NCI-H526 (cell line): ENCODE results near the gene PDZRN3.

Source experiments
- DNase-seq, 2 experiments: peaks; one replicate each; lab custom pipeline; 2025; lab: John Stamatoyannopoulos, UW

Gene PDZRN3

DNA sequence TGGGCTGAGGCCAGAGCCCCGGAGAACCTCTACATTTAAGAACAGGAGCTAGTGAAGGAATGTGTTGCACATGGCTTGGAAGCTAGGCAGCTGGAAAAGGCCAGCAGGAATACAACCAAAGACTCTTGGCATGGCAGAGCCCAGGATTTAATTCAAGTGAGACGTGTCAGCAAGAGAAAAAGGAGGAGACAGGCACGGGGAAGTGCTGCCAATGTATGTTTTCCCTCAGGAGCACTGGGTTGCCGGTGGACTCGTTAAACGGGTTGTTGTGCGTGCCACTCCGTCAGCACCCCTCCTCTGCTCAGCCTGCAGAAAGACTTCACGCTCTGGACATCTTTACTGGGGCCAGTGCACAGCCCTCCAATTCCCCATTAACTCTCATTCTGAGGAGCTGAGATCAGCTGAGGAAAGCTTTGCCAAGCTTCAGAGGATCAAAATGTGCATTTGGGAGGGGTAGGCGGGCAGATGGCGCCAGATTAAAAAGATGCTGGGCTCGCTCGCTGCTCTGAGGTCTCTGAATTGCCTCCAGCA lies 103.7 kb downstream of the PDZRN3 start:
- peak in 1 of 2 experiments; percentile 51 for DNase-seq

DNA sequence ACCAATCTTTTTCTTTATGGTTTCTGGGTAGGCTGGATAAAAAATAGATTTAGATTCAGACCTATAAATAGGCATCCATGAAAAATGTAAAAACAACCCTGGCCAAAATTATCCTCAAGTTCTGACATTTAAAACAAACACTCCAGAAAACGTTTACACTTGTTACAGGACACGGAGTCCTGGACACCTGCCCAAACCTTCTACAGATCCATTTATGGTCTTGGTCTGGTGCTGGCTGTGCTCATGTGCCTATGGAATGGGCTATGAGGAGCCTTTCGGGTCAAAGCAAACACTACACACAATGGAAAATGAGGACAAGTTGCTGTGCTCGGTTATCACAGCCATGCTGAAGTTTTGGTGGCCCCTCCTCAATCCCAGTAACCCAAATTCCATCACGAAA lies 108.1 kb downstream of the PDZRN3 start:
- peak in 1 of 2 experiments; percentile 33 for DNase-seq

DNA sequence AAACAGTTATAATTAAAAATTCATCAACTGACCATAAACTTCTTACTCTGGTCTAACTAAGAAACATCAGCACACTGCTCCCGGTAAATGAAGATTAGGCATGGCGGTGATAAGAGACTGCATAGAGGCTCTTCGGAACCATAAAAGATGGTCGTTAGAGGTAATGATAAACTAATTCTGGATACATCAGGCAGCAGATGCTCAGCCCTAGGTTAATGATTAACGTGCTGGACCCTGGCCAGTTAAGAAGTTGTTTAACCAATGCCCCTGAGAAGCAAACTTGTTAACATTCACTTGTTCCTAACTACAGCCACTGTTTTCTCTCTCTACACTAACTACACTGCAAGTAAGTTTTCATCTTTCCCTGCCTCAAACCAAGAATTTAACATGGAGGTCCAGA lies 111.5 kb downstream of the PDZRN3 start:
- peak; percentile 81 to 89 for DNase-seq

DNA sequence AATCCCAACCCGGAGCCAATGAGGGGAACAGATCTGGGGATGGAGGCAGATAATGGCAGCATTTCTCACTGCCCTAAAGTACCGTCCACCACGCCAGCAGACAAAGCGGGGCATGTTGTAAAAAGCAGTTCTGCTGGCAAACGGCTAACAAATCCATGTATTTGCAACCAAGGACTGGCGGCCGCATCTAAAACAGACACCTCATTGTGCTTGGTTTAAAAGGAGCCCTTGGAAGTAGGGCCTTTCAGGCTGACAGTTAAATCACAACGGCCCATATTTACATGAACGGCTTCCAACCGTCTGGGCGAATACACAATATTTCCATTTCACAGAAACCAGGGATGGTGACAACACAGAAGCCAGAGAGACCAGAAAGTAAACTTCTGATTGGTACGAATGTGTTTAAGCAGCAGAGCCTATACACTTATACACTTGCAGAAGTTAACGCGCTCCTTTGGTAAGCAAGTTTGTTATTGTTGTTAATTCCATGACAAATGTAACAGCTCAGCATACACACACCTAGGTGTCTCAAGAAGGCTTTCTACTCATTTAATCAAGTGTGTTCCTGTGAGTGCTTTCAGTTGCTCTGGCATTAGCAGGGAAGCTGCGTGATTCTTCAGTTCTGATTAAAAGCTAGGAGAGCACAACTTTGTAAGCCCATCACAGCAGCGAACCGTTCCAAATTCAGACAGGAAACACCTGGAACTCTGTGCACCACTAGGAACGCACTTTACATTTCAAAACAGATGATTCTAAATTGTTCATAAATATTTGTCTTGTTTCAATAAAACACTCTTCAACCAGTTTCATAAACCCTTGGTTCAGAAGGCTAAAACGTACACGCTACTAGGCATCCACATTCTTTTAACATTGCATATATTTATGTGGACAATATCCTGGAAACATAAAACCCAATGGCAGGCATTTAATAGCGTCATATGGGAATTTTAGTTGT lies 112.9 kb downstream of the PDZRN3 start:
- peak; percentile 92 to 96 for DNase-seq

DNA sequence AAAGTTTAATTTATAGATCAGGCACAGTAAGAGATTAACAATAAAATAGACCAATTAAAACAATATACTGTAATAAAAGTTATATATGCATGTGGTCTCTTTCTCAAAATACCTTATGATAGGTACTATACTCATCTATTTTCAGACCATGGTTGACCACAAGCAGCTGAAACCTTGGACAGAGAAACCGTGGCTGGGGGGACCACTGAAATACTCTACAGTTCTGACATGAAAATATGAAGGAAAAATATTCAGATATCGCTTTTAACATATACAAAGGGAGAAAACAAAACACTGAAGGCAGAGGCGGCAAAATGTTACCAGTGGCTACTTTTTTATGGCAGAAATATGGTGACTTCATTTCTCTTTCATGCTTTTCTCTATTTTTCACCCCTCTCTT lies 114.0 kb downstream of the PDZRN3 start:
- no peak for DNase-seq

DNA sequence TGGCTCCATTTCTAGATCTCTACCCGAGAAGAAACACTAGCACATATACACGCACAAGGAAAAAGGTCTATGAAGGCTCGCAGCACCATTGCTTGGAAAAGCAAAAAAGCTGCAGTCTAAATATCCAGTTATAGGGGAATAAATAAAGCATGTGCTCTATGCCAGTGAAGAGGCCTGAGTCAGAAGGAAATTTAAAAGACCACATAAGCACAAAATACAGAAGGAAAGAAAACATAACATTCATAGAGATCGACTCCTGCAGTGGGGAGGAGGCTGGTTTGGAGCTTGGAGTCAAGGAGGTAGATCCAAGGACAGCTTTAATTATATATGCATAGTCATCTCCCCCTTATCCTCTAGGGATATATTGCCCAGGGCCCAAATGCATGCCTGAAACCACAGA lies 114.4 kb downstream of the PDZRN3 start:
- DNase-seq, result peak in 1 of 2 experiments; percentile 49

DNA sequence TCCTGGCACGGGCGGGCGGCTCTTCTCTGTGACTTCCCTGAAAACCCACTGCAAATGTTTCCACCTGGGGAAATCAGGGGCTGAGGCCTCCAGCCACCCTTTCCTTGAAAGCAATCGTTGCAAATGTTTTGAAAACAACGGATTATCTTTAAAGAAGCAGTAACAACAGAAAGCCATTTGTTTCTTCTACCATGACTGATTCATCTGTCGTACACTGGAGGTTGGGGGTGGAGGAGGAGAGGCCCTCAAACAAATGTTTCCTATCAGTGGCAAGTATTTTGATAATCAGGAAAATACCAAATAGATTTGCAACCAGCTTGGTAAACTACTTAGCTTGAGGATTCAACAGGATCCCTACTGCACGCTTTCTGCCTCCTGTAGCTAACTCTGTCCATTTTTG lies 114.9 kb downstream of the PDZRN3 start:
- peak in 1 of 2 experiments; percentile 40 for DNase-seq

DNA sequence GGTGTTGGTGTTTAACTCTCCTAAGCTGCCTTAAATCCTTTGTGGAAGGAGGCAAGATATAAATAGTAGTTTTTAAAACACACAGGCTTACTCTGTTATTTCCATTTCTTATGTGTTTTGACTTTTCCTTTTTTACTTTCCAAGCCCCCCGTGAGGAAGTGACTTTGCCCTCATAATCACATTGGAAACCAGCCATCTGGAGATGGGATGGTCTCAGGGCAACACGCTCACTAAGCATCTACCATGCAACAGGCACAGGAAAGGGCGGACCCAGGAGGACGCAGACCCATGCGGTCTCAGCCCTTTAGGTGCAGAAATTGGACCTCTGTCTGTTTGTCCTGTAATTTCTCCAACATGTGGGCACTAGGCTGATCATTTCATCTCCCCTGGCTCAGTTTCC lies 115.7 kb downstream of the PDZRN3 start:
- peak in 1 of 2 experiments; percentile 46 for DNase-seq

DNA sequence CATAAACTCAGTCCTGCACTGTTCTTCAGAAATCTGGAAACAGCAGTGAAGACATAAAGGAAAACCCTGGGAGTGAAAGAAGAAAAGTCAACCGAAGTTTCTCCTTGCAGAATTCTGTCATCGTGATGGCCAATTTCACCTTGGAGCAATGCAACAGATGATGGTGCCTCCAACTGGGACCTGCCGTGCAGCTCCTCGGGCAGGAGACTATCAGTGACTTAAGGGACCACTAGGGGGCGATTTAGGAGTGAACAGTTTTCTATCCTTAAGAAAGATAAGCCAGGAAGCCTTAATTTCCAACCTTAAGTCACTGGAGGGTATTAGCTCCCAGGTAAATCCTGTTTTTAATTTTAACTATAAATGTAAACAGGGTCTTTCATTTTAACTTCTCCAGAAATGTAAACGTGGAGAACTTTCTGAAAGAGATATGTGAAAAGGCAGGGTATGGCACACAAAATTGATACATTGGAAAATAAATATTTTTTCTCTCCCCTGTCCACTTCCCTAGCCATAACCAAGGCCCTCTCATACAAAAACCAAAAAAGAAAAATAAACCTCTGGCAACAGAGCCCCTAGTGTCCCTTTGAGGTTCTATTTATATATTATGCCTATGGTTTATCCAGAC lies 116.3 kb downstream of the PDZRN3 start:
- DNase-seq, result peak; percentile 77 to 87

DNA sequence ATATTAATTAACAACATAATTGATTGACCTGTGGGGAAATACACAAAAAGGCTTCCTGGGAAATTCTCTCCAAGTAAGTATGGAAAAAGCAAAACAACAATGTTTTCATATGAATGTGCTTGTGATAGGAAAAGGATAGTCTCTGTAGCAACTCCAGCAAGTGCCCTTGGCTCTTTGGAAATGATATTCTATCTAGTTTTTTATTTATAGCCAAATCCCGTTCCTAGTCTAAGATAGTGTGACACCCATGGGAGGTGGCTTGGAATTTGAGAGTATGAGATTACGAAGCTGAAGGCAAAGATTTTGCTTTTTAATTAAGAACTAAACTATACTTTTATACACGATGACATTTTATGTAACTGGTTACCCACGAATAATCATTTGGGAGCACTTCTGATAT lies 119.9 kb downstream of the PDZRN3 start:
- no peak for DNase-seq

DNA sequence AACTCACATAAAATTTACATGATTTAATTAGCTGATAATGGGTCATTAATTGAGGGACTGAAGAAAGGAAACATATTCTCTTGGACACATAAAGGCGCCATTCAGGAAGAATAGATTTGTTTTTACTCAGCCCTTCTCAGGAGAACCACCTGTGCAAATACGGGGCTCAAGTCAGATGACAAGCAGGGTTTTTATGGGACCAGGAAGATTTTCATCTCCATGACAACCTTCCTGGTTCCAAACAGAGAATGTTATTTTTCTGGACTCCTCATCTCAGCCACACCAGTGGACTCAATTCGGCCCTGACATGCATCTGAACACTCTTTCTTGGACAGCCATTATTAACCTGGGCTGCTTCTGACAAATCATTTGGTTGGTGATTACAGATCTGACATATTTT lies 120.5 kb downstream of the PDZRN3 start:
- DNase-seq, result peak; percentile 80 to 85

DNA sequence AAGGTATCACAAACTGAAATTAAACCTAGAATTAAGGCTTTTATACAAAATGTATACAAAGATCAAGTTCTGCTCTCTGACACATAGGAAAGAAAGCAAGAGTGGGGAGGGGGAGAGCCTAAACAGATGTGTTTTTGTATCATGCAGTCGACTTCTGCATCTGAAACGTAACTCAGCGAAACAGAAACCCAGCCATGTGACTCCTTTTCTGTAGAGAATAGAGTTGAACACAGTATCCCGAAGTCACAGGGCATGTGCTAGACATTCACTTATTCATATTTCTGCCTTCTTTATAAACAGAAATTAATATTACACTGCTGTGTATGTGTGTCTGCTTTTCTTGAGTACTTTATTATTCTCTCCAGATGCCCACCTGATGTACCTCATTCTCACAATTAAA lies 121.0 kb downstream of the PDZRN3 start:
- peak in 1 of 2 experiments; percentile 40 for DNase-seq

DNA sequence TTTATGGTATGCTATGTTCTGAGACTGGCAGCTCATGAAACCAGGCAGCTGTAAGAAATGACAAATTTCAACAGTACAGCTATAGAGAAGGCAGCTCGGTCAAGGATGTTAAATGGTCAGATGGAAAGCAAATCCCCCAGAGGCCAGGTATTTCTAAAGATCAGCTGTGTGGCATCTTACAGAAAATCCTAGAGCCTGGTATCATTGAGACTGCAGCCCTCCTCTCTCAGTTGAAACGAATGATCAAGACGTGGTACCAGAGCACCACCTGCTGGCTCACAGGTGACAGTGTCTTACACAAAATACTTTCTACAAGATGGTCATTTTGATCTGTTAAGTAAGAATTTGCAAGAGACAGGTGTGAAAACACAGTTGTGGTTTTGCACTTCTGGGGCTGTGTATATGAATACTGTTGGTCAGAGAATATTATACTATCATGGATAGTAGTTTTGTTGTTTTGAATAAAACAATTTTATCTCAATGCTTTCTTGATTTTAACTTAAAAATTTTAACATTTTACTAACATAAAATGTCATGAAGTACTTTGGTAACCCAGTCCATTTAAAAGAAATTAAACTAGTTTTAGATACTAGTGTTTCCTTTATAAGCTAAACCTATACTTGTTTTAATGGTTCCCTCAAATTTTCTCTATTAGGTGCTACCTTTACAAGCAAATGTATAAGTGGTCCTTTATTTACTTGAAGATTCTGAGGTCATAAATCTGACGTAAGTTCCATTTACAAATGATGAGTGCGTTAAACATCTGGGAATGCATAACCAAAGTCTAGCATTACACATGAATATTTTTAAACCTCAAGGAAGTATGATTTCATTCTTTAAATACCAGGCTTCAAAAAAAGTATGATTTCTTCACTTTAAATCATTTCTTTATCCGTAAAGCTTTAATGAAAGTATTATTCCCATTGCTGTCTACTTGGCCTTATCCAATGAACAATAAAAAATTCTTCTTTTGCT lies 121.8 kb downstream of the PDZRN3 start:
- DNase-seq, result peak; percentile 64 to 77

DNA sequence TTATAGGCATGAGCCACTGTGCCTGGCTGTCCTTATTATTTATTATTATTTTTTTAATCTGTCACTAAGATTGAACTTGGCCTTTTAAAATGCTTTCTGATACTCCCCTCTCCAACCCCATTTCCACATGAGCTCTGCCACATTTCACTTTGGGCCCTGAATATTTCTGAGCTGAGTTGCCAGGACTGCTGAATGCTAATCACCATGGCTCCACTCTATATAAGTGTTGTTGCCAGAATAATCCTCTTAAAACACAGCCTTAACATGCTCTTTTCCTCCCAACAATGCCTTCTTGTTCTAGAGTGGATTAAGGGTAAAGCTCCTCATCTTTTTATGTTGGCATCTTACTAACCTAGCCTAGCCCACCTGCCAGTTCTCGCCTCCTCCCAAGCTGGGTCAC lies 124.4 kb downstream of the PDZRN3 start:
- DNase-seq, result no peak

DNA sequence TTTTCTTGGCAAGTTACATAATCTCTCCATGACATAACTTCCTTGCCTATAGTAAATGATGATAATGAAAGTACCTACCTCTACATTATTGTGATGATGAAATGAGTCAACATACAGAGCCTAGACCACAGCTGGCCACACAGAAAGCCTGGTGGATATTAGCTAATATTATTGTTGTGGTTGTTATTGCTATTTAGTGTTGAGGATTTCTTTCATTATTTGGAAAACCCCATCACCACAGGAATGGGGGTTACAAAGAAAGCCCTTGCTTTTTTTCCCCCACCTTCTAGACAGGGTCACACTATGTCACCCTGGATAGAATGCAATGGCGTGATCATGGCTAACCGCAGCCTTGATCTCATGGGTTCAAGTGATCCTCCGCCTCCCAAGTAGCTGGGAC lies 125.0 kb downstream of the PDZRN3 start:
- DNase-seq, result no peak

DNA sequence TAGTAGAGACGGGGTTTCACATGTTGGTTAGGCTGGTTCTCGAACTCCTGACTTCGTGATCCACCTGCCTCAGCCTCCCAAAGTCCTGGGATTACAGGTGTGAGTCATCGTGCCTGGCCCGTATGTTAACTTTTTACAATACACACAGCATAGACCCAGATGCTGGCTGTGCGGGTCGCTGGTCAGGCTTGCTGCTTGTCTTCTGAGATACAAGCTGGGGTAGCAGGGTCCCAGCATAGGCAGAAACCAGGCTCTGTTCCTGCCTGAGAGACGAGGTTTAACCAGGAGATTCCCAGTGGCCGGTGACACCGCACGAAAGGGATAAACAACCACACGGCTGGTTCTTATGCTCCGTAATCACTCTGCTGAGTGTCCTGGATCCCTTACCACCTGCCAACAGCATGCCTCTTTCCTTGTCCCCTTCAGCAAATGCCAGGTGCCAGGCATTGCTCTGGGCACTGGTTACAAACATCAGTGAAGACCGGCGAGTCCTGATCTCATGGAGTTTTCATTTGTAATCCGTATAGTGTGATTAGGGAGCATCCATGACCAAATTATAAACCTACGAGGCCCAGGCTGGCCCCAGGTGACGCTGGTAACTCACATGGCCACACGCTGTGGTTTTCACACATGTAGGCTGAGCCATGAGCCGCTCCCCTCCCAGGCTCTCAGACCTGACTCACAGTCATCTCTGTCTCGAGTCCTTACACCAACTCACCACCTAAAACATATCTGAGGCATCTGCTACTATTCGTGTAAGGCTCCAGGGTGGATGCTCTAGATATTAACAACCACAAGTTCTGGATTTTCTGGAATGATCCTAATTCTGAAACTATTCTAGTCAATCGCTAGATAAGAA lies 125.7 kb downstream of the PDZRN3 start:
- no peak for DNase-seq

DNA sequence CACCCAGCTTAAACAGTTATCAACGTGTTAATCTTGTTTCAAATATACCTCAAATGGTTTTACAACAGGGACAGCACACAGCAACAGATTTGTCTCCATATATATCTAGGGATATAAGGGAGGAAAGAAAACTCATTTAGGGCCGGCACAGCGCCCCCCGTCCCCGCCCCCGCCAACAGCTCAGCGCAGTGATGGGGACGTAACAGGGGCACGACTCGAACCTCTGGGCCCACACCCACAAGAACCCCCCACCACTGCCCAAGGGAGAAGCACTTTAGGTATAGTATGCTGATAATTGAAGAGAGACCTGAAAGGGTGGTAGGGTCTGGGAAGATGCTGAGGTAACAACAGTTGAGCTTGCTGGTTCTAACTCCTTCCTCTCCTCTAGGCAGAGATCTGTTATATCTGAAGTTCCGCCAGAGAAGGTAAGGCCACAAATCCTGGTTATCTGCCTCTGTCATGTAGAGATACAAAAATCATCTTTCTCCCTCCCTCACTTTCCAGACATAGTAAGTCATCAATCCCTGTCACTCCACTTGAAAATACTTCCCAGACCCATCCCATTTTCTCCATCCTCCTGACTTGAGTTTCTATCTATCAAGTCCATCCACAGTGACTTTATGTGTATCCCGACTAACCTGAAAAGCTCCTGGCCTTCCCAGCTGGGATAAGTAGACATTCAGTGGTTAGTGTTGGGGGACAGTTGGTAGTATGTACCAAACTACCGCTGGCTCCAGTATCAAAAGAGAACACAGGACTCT lies 126.9 kb downstream of the PDZRN3 start:
- DNase-seq, result no peak

DNA sequence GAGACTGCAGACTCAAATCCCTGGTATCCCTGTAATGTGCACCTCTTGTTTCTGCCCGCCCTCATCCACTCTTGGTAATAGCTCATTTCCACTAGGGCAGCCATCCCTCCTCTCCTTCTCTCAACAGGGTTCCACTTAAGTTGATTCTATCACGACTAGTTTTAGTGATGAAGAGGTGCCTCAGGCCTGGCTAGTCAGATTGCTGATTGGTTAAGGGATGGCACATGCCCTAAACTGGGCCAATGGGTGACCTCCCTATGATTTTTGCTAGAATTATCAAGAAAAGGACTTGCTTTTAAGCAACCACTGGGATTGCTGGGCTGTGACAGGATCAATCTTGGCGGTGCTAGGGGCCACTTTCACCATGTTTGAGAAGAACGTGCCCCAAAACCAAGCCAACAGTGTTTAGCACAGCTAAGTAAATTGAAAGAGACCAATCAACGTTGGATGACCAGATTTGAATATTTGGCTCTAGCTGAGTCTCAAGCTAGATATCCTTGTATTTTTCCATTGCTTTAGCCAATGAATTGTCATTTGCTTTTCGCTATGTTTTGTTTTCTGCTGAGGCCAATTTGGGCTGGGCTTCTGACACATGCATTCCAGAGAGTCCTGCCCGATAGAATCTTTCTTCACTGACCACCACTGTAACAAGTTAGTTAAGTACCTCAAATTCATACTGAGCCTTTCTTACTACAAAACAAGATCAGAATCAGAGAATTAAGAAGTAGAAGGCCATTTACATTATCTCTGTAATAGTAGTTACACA lies 131.0 kb downstream of the PDZRN3 start:
- no peak for DNase-seq

DNA sequence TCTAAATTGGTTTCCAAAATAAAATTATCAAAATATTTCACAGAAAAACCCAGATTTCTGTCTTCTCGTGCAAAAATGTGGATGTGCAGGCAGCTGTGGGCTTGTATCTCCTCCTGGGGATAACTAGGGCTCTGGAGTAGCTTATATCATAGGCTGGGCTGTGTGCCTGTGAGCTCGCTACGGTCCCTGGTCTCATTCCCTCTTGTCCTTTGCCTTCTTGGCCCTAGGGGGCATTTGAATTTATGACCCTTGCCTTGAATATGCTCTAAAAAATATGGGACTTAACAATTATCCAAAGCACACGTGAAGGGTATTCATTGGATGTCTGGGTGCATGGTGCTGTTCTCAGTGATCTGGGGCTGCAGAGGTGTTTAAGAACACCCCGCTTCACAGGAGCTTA lies 132.6 kb downstream of the PDZRN3 start:
- DNase-seq, result no peak
